Activated naive CD4-positive, alpha-beta T cell treated with anti-CD3 and anti-CD28 coated beads for 36 hours (primary cell): ENCODE results near the gene FUBP1. TPM values are rescaled to one million over a fixed set of nuclear protein-coding genes. Genes with fewer than 3 reads are reported as not detected.
"Not testable (repeated sequence)": the region's sequence is repeated elsewhere in the genome, so short reads cannot be mapped to it uniquely, and the experiment has no call there.

Experiments
- CTCF ChIA-PET: fragments of 350-600 bp; sonication (Branson Sonifier 250); formaldehyde crosslinking; loops from one replicate; lab custom pipeline; 2021; ENCODE audit warnings: antibody characterized with exemption; lab: Charles Lee
- DNase-seq: peaks from one replicate; pipeline ENCODE4 v3.0.0-alpha.2; 2020
- H3K27ac Mint-ChIP-seq: one replicate; pipeline ENCODE4 v1.8.0; 2021; ENCODE audit warnings: mild to moderate bottlenecking, mixed read lengths
- H3K27me3 Mint-ChIP-seq: one replicate; pipeline ENCODE4 v1.8.0; 2021; ENCODE audit warnings: low read depth, mixed read lengths
- H3K36me3 Mint-ChIP-seq: one replicate; pipeline ENCODE4 v1.8.0; 2021; ENCODE audit warnings: low read depth, mixed read lengths
- H3K4me1 Mint-ChIP-seq: one replicate; pipeline ENCODE4 v1.8.0; 2021; ENCODE audit warnings: low read depth, mixed read lengths
- H3K4me3 Mint-ChIP-seq: one replicate; pipeline ENCODE4 v1.8.0; 2021; ENCODE audit warnings: mild to moderate bottlenecking, moderate library complexity, mixed read lengths
- H3K9me3 Mint-ChIP-seq: one replicate; pipeline ENCODE4 v1.8.0; 2021; ENCODE audit warnings: mixed read lengths
- intact Hi-C: fragments of 100-400 bp; cut with micrococcal nuclease; formaldehyde crosslinking; loops from one replicate; pipeline ENCODE4 v1.15.1; 2023
- total RNA-seq, 2 experiments: library from RNA; stranded (reverse); gene quantifications; one replicate each; pipeline ENCODE4 v1.2.3, GENCODE V29; 2021

FUBP1 gene
- total RNA-seq, 2 experiments from 2014 or later, result 243 to 244 TPM

GRCh38 chr1:78004719-78005447 lies 26.0 kb upstream of the FUBP1 start, which contains the start of gene DNAJB4:
TSS of gene DNAJB4 (plus strand) at chr1:78004939. CDS start at chr1:78005111, 172 bp downstream.
- peaks cover 3% of the 10 kb centered on the region for H3K27me3 Mint-ChIP-seq
- H3K9me3 Mint-ChIP-seq, result no peaks in the 10 kb centered on the region
- intact Hi-C loops, result loop anchor here (1.0 to 2.0 kb wide), 12 partner anchors 26 to 646 kb away; partner anchors contain the start of genes FUBP1, MIGA1, USP33 and ZZZ3
- peaks cover 4% of the 10 kb centered on the region for H3K36me3 Mint-ChIP-seq
- peak within 1 kb of the TSS; percentile 88 for H3K4me3 Mint-ChIP-seq
- H3K27ac Mint-ChIP-seq, result peak within 1 kb of the TSS; percentile 100
- peak; percentile 82 for DNase-seq
- CTCF ChIA-PET, result interaction anchor here (0.5 to 1.7 kb wide), 13 partner anchors 15 to 645 kb away, joined by 3 to 20 read pairs (median 4); no protein-coding TSS in a partner anchor
- peaks cover 39% of the 10 kb centered on the region for H3K4me1 Mint-ChIP-seq

GRCh38 chr1:78003882-78004718 lies 25.2 kb upstream of the FUBP1 start:
- Mint-ChIP-seq H3K27ac (peak overlapping the region; percentile 100), H3K4me3 (peak overlapping the region; percentile 88), H3K4me1 (peaks cover 39% of the 10 kb centered on the region), H3K27me3 (peaks cover 3% of the 10 kb centered on the region), H3K9me3 (no peaks in the 10 kb centered on the region), H3K36me3 (peaks cover 4% of the 10 kb centered on the region)
- DNase-seq, result peak; percentile 37
- intact Hi-C loops, result loop anchor here (1.0 to 2.0 kb wide), 12 partner anchors 25 to 647 kb away; partner anchors contain the start of genes FUBP1, MIGA1, USP33 and ZZZ3
- CTCF ChIA-PET, result interaction anchor here (0.5 to 1.7 kb wide), 11 partner anchors 22 to 645 kb away, joined by 3 to 20 read pairs (median 4); no protein-coding TSS in a partner anchor

- peaks cover 4% of the 10 kb centered on the region for H3K36me3 Mint-ChIP-seq
- no peaks in the 10 kb centered on the region for H3K9me3 Mint-ChIP-seq
- peaks cover 3% of the 10 kb centered on the region for H3K27me3 Mint-ChIP-seq
- intact Hi-C loops, result no loop called here
- peak overlapping the region; percentile 58 for H3K27ac Mint-ChIP-seq
- no peak overlapping the region for H3K4me3 Mint-ChIP-seq
- no peak for DNase-seq
- peaks cover 36% of the 10 kb centered on the region for H3K4me1 Mint-ChIP-seq
- CTCF ChIA-PET, result interaction anchor here (0.6 to 1.4 kb wide), 2 partner anchors 23 to 110 kb away, joined by 3 to 5 read pairs; no protein-coding TSS in a partner anchor
Measured at GRCh38 chr1:78003070-78003746, 24.3 kb upstream of the FUBP1 start.

- H3K27ac Mint-ChIP-seq, H3K9me3 Mint-ChIP-seq, DNase-seq, H3K4me3 Mint-ChIP-seq, H3K27me3 Mint-ChIP-seq, intact Hi-C loops, H3K36me3 Mint-ChIP-seq: not testable (repeated sequence)
- H3K4me1 Mint-ChIP-seq, result peaks cover 21% of the 10 kb centered on the region
- CTCF ChIA-PET, result interaction anchor here (1.3 kb wide), 1 partner anchor 114 kb away, joined by 3 read pairs; no protein-coding TSS in a partner anchor
Measured at GRCh38 chr1:78000536-78000935, 21.7 kb upstream of the FUBP1 start.

GRCh38 chr1:77996734-77997133 lies 17.9 kb upstream of the FUBP1 start:
- Mint-ChIP-seq H3K9me3 (no peaks in the 10 kb centered on the region), H3K27me3 (no peaks in the 10 kb centered on the region), H3K27ac (no peak overlapping the region), H3K4me3 (no peak overlapping the region), H3K4me1 (peaks cover 5% of the 10 kb centered on the region), H3K36me3 (peaks cover 8% of the 10 kb centered on the region)
- no peak for DNase-seq
- CTCF ChIA-PET, result interaction anchor here (0.6 to 1.7 kb wide), 2 partner anchors 54 to 118 kb away, joined by 3 to 5 read pairs; no protein-coding TSS in a partner anchor
- intact Hi-C loops, result no loop called here

GRCh38 chr1:77994117-77994705 lies 15.3 kb upstream of the FUBP1 start:
- CTCF ChIA-PET, result no interaction called here
- no peak overlapping the region for H3K4me3 Mint-ChIP-seq
- intact Hi-C loops, result no loop called here
- no peaks in the 10 kb centered on the region for H3K27me3 Mint-ChIP-seq
- no peak for DNase-seq
- peaks cover 8% of the 10 kb centered on the region for H3K36me3 Mint-ChIP-seq
- H3K4me1 Mint-ChIP-seq, result peaks cover 17% of the 10 kb centered on the region
- no peak overlapping the region for H3K27ac Mint-ChIP-seq
- H3K9me3 Mint-ChIP-seq, result no peaks in the 10 kb centered on the region

GRCh38 chr1:77991638-77992037 lies 12.8 kb upstream of the FUBP1 start:
- DNase-seq, result no peak
- H3K27me3 Mint-ChIP-seq, result no peaks in the 10 kb centered on the region
- CTCF ChIA-PET, result interaction anchor here (1.1 kb wide), 1 partner anchor 123 kb away, joined by 4 read pairs; no protein-coding TSS in a partner anchor
- H3K9me3 Mint-ChIP-seq, result no peaks in the 10 kb centered on the region
- intact Hi-C loops, result no loop called here
- no peak overlapping the region for H3K27ac Mint-ChIP-seq
- H3K36me3 Mint-ChIP-seq, result peaks cover 7% of the 10 kb centered on the region
- no peak overlapping the region for H3K4me3 Mint-ChIP-seq
- peaks cover 28% of the 10 kb centered on the region for H3K4me1 Mint-ChIP-seq

GRCh38 chr1:77990629-77991204 lies 11.8 kb upstream of the FUBP1 start:
- Mint-ChIP-seq H3K27me3 (no peaks in the 10 kb centered on the region), H3K36me3 (peaks cover 10% of the 10 kb centered on the region), H3K4me1 (peaks cover 36% of the 10 kb centered on the region), H3K9me3 (no peaks in the 10 kb centered on the region), H3K4me3 (no peak overlapping the region), H3K27ac (no peak overlapping the region)
- intact Hi-C loops, result no loop called here
- DNase-seq, result no peak
- CTCF ChIA-PET, result interaction anchor here (0.6 to 1.2 kb wide), 3 partner anchors 10 to 187 kb away, joined by 3 to 4 read pairs (median 4); no protein-coding TSS in a partner anchor

- H3K4me3 Mint-ChIP-seq, result no peak overlapping the region
- peaks cover 9% of the 10 kb centered on the region for H3K36me3 Mint-ChIP-seq
- H3K27me3 Mint-ChIP-seq, result no peaks in the 10 kb centered on the region
- intact Hi-C loops, result no loop called here
- peaks cover 39% of the 10 kb centered on the region for H3K4me1 Mint-ChIP-seq
- H3K27ac Mint-ChIP-seq, result no peak overlapping the region
- H3K9me3 Mint-ChIP-seq, result no peaks in the 10 kb centered on the region
- no peak for DNase-seq
- CTCF ChIA-PET, result no interaction called here
Measured at GRCh38 chr1:77989744-77990143, 10.9 kb upstream of the FUBP1 start.

GRCh38 chr1:77987919-77988318 lies 9.0 kb upstream of the FUBP1 start:
- no peak overlapping the region for H3K27ac Mint-ChIP-seq
- H3K36me3 Mint-ChIP-seq, result peaks cover 9% of the 10 kb centered on the region
- no peak overlapping the region for H3K4me3 Mint-ChIP-seq
- intact Hi-C loops, result no loop called here
- H3K4me1 Mint-ChIP-seq, result peaks cover 54% of the 10 kb centered on the region
- no peaks in the 10 kb centered on the region for H3K27me3 Mint-ChIP-seq
- H3K9me3 Mint-ChIP-seq, result no peaks in the 10 kb centered on the region
- CTCF ChIA-PET, result no interaction called here
- no peak for DNase-seq

GRCh38 chr1:77986810-77987209 lies 7.9 kb upstream of the FUBP1 start:
- CTCF ChIA-PET, result no interaction called here
- H3K27ac Mint-ChIP-seq, result no peak overlapping the region
- H3K9me3 Mint-ChIP-seq, result no peaks in the 10 kb centered on the region
- peak; percentile 46 for DNase-seq
- H3K27me3 Mint-ChIP-seq, result no peaks in the 10 kb centered on the region
- H3K36me3 Mint-ChIP-seq, result peaks cover 9% of the 10 kb centered on the region
- no peak overlapping the region for H3K4me3 Mint-ChIP-seq
- intact Hi-C loops, result no loop called here
- H3K4me1 Mint-ChIP-seq, result peaks cover 56% of the 10 kb centered on the region
